HG02798 (cell line): ENCODE results near the gene UQCC2.

ENCODE experiments used
- ATAC-seq: cut with Tn5 transposase; IDR thresholded peaks from one replicate; pipeline ENCODE4 v1.9.1; 2021; ENCODE audit warnings: mild to moderate bottlenecking; ENCODE audit not compliant: unreplicated experiment, poor library complexity

UQCC2 gene

DNA sequence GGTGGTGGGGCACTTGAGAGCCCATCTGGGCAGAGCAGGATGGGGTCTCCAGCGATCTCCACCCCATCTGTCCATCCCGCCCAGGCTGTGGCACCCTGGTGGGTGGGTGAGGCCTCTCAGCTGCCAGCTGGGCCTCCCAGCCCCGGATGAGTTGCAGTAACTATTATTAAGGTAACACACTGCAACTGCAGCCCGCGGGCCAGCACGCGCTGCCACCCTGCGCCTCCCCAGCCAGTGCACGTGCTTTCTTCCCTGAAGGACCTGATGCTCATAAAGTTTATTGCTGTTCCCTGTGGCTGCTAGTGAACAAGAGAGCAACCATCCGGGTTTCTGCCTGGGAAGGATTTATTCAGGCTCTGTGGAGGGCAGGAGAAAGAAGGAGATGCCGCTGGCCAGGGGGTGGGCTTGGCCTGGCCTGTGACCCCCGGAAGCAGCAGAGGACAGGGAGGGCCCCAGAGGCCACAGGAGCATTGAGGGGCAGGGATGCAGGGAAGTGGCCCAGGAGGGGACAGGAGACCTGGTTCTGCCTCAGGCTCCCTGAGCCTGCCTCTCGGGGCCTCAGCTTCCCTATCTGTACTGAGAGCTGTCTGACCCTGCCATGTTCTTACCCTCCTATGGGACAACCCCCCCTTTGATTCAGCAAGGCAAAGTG lies 33.5 kb upstream of the UQCC2 start:
- ATAC-seq: no peak

DNA sequence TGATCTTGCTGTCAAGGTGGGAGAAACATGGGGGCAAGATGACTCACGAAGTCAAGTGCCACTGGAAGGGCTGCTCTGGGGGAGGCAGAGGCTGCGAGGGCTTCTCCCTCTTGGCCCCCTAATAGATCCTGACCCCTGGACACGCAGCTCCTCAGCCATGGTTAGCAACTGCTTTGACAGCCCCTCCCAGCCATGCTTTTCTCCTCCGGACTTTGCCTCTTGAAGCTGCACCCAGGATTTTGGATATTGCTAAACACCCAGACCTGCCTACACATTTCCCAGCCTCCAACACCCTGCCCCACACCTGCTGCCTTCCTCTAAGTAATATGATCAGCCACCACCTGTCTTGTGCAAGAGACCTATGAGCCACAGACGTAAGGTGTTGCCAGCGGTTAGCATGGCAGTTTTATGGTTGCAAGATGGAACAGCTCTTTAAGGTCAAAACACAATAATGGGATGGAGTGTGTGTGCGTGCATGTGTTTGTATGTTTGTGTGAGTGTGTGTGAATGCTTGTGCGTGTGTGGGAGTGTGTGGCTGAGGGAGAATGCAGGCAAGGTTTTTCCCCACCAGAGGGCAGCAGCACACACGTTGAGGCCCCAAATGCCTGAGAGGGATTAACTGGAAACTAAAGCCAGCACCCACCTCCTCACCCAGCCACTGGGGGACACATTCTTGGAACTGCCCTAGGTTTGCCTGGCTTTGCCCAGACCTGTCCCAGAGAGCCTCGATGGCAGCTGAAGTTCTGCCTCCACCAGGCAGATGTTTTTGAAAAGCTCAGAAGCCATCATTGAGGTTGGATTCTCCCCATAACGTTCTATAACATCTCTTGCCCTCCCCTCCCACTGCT lies 32.7 kb upstream of the UQCC2 start:
- ATAC-seq: no peak

DNA sequence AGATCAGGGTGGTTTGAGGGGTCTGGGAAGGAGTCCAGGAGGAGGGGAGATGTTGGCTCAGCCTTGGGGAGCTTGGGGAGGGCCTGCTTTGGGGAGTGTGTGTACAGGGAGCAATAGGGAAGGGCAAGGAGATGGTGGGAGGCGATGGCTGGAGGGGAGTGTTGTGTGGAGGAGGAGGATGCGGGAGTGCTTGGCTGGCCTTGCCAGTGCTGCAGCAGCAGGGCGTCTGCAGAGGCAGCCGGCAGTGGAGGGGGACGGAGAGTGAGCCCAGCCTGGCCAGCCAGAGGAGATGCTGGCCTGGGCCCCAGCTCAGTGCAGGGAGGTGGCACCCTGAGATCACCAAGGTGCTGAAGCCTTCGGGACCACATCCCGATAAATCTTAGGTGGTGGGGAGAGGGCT lies 31.3 kb upstream of the UQCC2 start:
- ATAC-seq: no peak

DNA sequence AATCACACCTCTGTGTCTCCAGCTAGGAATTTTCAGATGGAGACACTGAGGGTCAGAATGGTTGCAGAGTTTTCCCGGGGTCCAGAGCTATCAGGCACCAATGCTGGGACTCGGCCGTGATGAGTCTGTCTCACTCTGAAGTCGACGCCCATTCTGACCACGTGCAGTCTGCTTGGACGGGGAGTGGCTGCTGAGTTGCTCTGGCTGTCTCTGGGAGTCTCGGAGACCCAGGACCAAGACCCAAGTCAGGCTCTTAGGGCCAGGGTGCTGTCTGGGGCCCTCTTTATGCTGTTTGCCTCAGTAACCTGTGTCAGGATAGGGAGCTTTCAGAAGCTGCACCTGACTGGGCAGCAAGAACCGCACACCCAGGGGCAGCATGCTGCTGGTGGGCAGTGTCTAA lies 30.6 kb upstream of the UQCC2 start:
- ATAC-seq: no peak

DNA sequence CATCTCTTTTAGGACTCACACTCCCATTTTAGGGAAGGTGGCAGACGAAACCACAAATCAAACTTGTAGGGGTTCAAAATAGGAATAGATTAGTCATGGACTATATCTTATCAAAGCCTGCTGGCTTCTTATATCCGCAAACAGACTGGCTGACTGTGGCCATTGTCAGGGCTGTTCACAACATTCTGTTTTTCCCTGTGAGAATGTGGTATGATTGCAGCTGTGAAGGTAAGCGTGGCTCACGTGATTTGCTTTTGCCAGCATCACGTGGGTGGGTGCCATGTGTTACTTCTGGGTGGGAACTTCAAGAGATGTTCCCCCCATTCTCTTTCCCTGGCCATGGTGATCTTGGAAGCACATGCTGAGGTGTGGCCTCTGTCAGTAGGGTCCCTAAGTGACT lies 29.3 kb upstream of the UQCC2 start:
- ATAC-seq: no peak

DNA sequence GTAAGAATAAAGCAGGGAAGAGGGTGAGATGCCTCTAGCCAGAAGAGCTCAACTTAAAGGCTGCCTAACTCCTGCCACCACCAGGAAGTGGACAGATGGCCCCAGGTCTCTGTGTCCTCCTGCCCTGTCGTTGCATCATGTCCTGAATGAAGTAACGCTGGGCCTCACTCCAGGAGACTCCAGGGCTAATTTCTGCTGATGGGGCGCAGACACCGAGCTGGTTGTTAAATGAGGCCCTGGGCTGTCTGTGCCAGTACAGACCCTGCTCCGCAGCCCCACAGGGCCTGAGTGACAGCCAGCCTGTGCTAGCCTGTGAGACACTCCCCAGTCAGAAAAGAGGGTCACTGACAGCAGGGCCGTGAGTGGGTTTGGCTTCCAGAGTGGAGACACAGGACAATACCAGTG lies 28.7 kb upstream of the UQCC2 start:
- ATAC-seq: no peak

DNA sequence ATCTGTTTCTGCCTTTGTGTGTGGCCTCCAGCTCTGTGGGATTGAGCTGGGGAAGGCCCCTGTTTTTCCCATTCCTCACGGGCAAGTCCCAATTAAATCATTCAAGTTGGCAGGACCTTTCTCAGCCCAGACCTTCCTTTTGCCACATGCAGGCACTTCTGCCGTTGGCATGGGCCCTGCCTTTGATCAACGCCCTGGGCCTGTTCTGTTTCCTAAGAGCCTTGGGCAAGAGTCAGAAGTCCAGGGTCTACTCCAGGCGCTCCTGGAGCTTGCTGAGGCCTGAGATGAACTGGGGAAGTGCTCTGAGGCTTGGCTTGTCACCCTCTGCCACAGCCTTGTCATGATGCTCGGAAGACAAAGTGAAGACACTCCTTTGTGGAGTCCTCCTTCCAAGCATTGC lies 28.1 kb upstream of the UQCC2 start:
- ATAC-seq: no peak

DNA sequence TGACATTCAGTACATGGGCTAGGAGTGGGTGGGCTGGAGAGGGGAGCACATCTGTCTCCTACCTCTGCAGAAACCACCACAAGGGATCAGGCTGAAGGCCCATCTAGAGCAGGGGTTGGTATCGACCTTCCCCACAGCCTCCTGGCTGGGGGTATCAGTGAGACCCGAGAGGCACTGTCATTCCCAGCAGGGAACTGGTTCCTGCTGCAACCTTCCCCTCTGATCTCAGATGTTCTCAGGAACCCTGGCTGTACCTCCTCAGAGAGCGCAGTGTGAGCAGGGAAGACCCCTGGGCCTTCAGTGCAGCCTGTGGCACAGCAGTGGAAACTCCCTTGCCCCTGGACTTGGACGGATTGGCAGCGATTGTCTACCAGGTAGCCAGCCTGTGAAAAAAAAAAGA lies 27.4 kb upstream of the UQCC2 start:
- ATAC-seq: no peak

DNA sequence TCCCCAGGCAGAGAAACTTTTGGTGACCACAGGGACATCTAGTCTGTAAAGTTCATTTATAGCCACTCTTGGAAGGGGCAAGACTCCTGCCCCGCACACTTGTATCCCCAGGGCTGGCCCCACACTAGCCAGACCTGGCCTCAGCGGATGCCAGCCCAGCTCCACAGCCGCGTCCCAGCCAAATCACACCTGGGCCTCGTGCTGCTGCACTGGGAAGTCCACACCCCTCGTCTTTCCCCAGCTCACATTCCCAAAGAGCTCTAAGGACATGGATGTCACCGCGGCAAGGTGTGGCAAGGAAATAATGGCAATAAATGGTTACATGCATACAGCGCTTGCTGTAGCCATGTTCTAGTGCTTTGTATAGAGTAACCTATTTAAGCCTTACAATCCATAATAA lies 26.7 kb upstream of the UQCC2 start:
- ATAC-seq: no peak

DNA sequence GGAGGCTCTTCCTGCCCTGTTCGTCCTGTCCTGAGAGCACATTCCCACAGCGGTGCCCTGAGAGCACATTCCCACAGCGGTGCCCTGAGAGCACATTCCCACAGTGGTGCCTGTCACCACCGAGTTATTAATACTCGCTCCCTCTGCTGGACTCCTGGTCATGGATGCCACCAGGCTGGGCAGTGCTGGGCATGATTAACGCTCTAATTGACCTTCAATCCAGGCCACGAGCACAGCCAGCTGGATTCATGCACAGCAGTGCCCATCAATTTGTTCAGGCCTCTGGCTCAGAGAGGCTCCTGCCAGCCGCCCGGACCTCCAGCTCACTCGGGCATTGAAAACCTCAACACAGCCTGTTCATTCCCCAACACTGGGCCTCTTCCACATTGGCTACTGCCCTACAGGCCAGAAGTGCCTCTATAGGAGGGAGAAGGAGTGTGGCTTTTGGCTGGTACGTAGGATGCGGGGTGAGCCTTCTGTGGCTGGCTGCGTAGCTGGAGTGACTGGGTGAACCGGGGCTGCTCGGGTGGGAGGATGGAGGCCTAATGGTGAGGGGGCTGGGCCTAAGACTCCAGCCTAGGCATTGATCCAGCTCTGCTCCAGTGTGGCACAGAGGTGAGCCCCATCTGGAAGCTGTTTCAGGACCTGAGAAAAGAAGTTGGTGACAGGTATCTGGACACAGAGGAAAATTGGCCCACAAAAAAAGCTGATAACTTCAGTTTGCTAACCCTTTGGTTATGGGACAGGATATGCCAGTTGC lies 25.9 kb upstream of the UQCC2 start:
- no peak for ATAC-seq

DNA sequence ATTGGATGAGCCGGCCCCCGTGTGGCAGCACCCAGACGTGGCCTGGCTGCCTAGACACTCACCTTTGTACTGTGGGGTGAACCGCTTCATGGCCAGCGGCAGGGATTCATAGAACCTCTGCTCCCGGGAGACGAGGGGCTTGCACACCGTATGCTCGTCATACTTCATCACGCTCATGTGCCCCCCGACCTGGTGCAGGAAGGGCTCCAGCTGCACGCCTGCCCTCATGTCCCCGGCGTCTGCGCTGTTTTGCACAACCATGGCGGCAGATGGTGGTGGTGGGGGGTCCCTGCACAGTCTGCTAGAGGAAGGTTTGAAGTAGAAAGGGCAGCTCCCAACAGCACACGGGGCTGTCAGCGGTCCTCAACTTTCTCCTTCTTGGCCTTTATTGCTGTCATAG lies 23.7 kb upstream of the UQCC2 start:
- ATAC-seq: no peak

DNA sequence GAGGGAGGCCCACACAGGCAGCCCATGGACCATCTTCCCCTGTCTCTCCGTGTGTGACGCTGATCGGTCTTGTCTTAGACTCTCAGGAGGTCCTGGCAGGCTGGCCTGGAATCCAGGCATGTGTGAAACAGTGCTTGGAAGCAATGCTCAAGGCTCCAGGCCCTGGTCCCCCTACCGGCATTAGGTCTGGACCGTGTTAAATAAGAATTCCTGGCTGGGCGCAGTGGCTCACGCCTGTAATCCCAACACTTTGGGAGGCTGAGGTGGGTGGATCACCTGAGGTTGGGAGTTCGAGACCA lies 22.2 kb upstream of the UQCC2 start:
- no peak for ATAC-seq

DNA sequence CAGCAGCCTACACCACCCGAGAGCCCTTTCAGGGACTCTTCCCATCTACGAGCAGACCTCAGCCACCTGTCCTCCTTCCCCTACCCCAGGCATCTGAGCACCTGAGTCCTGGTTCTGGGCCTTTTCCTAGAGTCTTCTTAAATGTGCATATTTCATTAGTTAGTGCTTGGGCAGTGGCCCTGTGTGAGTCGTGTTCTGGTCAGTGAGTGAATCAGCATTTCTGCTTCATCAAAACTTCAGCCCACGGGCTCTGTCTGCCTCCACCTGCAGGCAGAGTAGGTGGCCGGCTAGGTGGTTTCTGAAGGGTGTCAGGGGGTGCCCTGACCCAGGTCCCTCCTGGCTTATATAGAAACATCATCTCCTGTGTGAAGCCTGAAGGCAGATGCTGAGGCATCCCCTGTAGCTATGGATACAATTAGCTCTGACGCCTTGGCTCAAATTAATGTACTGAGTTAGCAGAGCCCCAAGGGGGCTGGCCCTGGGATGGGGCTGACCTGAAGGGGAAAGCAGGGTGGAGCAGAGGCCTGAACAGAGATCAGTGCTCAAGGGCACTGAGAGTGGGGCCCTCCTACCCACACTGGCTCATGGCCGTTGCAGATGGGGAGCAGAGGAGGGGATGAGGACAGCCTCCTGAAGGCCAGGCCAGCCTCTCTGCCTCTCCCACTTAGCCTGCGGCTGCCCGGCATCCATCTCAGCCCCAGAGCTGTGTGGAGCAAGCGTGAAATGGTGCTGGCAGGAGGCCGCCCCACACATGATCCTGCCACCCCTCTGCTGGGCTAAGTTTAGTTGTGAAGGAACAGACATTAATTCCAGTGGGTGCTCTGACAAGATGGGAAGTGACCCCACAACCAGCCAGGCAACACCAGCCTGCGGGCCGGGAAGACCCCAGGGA lies 21.6 kb upstream of the UQCC2 start:
- ATAC-seq: no peak

DNA sequence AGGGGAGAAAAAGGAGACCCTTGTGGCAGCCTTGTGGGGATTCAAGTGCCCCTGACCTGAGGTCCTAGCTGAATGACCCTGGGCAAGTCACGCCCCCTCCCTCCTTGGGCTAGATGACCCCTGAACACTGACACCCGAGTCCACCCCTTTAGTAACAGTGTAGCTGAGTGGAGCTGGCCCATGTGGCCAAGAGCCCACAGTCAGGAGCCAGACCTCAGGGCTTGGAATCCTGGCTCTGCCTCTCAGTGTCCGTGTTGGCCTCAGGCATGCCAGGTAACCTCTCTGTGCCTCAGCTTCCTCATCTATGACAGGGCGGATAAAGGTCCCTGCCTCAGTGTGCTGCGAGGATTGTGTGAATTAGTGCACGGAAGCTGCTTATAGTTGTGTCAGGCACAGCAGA lies 20.9 kb upstream of the UQCC2 start:
- no peak for ATAC-seq

DNA sequence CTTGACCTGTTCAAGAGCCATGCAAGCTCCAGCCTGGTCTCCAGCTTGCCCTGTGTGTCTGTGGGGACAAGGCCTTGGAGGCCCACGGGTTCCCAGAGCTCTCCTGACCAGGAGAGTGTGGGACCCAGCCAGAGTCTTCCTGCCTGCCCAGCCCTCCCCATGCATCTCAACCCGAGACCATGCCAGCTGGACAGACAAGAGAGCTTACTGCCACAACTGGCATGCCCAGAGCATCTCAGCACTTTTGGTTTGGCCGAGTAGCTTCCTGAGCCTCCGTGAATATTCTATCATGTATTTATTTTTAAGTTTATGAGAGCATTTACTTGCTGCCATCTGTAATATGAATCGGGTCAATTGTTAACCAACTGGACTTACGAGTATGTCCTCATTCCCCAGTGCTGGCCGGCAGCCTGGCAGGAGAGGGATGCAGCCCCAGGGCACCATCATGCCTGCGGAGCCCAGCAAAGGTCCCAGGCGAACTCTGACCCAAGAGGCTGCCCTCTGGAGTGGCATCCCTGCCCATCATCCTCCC lies 20.3 kb upstream of the UQCC2 start:
- ATAC-seq: no peak

DNA sequence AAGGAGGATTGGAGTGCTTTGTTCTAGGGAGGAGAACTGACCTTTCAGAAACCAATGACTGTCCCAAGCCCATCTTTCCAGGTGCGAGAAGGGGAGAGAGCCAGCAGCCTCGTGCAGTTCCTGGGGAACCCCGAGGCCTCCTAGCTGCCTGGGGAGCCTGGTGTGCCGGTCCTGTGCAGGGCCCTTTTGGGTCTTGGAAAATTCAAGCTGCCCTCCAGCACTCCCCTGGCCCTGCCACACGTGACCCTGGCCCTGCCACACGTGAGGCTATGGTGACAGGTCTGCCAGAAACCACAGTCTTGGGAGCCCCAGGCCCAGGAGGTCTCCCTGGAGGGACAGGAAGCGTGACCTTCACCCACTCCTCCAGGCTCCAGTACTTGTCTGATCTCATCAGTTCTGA lies 19.5 kb upstream of the UQCC2 start:
- no peak for ATAC-seq

DNA sequence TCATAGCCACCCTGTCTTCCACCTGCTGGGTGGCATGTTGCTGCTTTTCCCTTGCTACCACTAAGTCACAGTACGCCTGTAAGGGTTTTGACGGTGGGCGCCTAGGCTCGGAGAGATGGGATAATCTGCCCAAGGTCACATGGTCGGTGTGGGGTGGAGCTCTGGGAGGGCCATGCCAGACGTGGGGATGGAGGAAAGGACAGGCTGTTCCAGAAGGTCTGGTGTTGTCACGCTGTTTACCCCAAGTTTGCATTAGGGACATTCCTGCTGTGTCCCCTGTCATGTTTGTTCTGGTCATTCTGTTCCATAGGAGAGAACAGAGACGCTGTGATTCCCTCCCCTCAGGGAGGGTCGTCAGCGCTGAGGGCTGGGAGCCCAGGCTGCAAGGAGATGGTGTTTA lies 19.1 kb upstream of the UQCC2 start:
- no peak for ATAC-seq

DNA sequence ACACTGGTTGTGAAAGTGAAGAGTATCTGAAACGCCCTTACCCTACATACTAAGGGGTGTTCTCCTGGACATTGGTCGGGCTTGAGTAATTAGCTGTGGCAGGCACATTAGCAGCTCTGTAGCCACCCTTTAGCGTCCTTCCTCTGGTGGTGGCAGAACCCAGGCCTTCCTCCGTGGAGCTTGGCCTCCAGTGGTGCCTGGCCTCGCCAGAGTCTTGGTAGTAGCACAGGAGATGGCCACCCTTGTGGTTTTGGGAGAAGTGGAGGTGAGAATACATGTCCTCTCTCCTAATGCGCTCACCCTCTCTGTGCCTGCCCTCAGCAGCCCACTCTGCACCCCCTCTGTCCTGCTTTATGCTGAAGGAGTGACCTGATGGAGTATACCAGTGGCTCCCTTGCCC lies 17.6 kb upstream of the UQCC2 start:
- no peak for ATAC-seq

DNA sequence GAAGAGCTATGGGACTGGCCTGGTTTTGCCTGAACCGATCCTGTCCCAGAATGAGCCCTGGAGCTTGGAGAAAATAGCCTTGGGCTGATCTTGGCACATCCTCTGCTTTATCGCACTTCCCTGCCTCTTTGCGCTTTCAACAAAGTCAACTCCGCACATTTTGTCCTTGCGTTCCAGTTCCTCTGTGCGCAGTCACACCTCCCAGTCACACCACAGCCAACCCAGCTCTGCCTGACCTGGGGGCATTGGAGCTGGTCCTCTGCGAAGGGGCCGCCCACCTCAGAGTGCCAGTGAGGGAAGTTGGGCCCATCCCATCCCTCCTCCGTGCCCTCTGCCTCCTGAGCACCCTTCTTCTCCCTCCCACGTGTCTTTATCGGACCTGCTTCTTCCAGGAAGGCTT lies 16.9 kb upstream of the UQCC2 start:
- no peak for ATAC-seq

DNA sequence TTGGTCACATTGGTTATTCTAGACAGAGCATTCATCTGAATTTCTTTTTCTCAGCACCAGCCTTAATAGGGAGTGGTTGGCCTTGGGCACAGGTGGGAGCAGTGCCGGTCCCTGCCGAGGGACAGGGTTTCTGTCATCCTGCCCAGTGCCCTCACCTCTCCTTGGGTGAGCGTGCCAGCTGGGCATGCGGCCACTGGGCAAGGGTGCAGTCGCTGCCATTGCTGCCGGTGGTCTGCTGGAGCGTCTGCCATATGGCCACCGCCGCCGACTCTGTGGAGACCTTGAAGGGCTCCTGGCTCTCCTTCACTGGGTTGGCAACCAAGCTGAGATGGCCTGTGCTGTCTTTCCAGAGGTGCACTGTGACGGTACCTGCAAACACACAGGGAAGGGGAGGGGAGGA lies 16.4 kb upstream of the UQCC2 start:
- ATAC-seq: no peak
